IPS-NIHi7 (cell line): Measurements from ENCODE around the gene PC.
"Not testable (repeated sequence)": the region's sequence is repeated elsewhere in the genome, so short reads cannot be mapped to it uniquely, and the experiment has no call there.

ENCODE experiments used
- DNase-seq: peaks from one replicate; pipeline ENCODE4 v3.0.0; 2012; ENCODE audit warnings: mixed read lengths; ENCODE audit errors: extremely low spot score

PC gene

GRCh38 chr11:66843776-66844495 is 114.2 kb downstream of the PC start:
- no peak for DNase-seq

GRCh38 chr11:66842896-66843775 is 115.0 kb downstream of the PC start, which contains the start of gene RCE1:
Gene RCE1, plus strand, starts transcription at chr11:66843441. Its CDS starts 15 bp downstream, at chr11:66843456.
- DNase-seq: peak; percentile 95

- no peak for DNase-seq
These were observed 115.7 kb downstream of the PC start for GRCh38 chr11:66842501-66842895.

- no peak for DNase-seq
These were observed 116.3 kb downstream of the PC start for GRCh38 chr11:66841861-66842260.

- no peak for DNase-seq
These were observed 117.7 kb downstream of the PC start for GRCh38 chr11:66840317-66841091.

- no peak for DNase-seq
These were observed 122.3 kb downstream of the PC start for GRCh38 chr11:66835768-66836405.

- DNase-seq: no peak
These were observed 123.2 kb downstream of the PC start for GRCh38 chr11:66834943-66835342.

- DNase-seq: no peak
These were observed 123.7 kb downstream of the PC start for GRCh38 chr11:66834539-66834845.

GRCh38 chr11:66824573-66824972 is 133.6 kb downstream of the PC start:
- not testable (repeated sequence) for DNase-seq

- DNase-seq: no peak
These were observed 134.5 kb downstream of the PC start for GRCh38 chr11:66823700-66824099.

- no peak for DNase-seq
These were observed 137.3 kb downstream of the PC start for GRCh38 chr11:66820901-66821300.

- DNase-seq: no peak
These were observed 137.8 kb downstream of the PC start for GRCh38 chr11:66820381-66820780.

- DNase-seq: no peak
These were observed 139.8 kb downstream of the PC start for GRCh38 chr11:66818231-66818955.

- DNase-seq: no peak
These were observed 142.5 kb downstream of the PC start for GRCh38 chr11:66815646-66816045.

- DNase-seq: no peak
These were observed 143.5 kb downstream of the PC start for GRCh38 chr11:66814678-66815077.

GRCh38 chr11:66810576-66811185 is 147.5 kb downstream of the PC start:
- no peak for DNase-seq

- DNase-seq: no peak
These were observed 148.6 kb downstream of the PC start for GRCh38 chr11:66809592-66809991.

GRCh38 chr11:66800720-66801428 is 157.3 kb downstream of the PC start:
- no peak for DNase-seq

GRCh38 chr11:66799815-66800214 is 158.4 kb downstream of the PC start:
- not testable (repeated sequence) for DNase-seq
